DOHH2 (cell line): ENCODE results near the gene ALG3.

Experiments
- H3F3A ChIP-seq: fragments of 200-600 bp; sonication (generic), shearing (Covaris generic); 2 replicates; pipeline ENCODE4 v1.6.0; 2016; ENCODE audit warnings: antibody characterized with exemption, mild to moderate bottlenecking; ENCODE audit not compliant: control insufficient read depth, insufficient read depth
- H3K27ac ChIP-seq: fragments of 200-600 bp; sonication (generic); 2 replicates; pipeline ENCODE4 v1.5.1; 2014; ENCODE audit warnings: low read depth, mild to moderate bottlenecking, low read length, moderate library complexity
- H3K27me3 ChIP-seq: fragments of 200-600 bp; sonication (generic); 2 replicates; pipeline ENCODE4 v1.6.1; 2014; ENCODE audit warnings: mild to moderate bottlenecking, low read length, mixed read lengths; ENCODE audit not compliant: control insufficient read depth
- H3K36me3 ChIP-seq: fragments of 200-600 bp; sonication (generic); 2 replicates; pipeline ENCODE4 v1.6.1; 2014; ENCODE audit warnings: mild to moderate bottlenecking, low read length, moderate library complexity, mixed read lengths; ENCODE audit not compliant: control insufficient read depth
- H3K4me1 ChIP-seq: fragments of 200-600 bp; sonication (generic); 2 replicates; pipeline ENCODE4 v1.6.1; 2014; ENCODE audit warnings: mild to moderate bottlenecking, low read length, mixed read lengths; ENCODE audit not compliant: control insufficient read depth
- H3K4me2 ChIP-seq: fragments of 200-600 bp; sonication (generic); 2 replicates; pipeline ENCODE4 v1.6.0; 2014; ENCODE audit warnings: mild to moderate bottlenecking, low read length, moderate library complexity
- H3K4me3 ChIP-seq: fragments of 200-600 bp; sonication (generic); 2 replicates; pipeline ENCODE4 v1.5.1; 2014; ENCODE audit warnings: mild to moderate bottlenecking, low read length, mixed read lengths
- H3K79me2 ChIP-seq: fragments of 200-600 bp; sonication (generic); 2 replicates; pipeline ENCODE4 v1.6.1; 2014; ENCODE audit warnings: mild to moderate bottlenecking, low read length, mixed read lengths; ENCODE audit not compliant: control insufficient read depth
- H3K9me2 ChIP-seq: fragments of 200-600 bp; sonication (generic); replicated peaks from 2 replicates; pipeline ENCODE4 v1.6.1; 2014; ENCODE audit warnings: mild to moderate bottlenecking, low read length, mixed read lengths; ENCODE audit not compliant: control insufficient read depth
- H3K9me3 ChIP-seq: fragments of 200-600 bp; sonication (generic); 2 replicates; pipeline ENCODE4 v1.6.1; 2014; ENCODE audit warnings: antibody characterized with exemption, low read length, mixed read lengths; ENCODE audit not compliant: control insufficient read depth, insufficient read depth
- H4K20me1 ChIP-seq: fragments of 200-600 bp; sonication (generic); 2 replicates; pipeline ENCODE4 v1.6.0; 2014; ENCODE audit warnings: low read depth, mild to moderate bottlenecking, antibody characterized with exemption, low read length, moderate library complexity; ENCODE audit not compliant: control insufficient read depth, insufficient read depth
- EZH2phosphoT487 ChIP-seq: fragments of 200-600 bp; sonication (generic); IDR thresholded peaks from 2 replicates; pipeline ENCODE4 v1.6.1; 2017; ENCODE audit warnings: borderline replicate concordance, mild to moderate bottlenecking, antibody characterized with exemption, low read length, moderate library complexity, mixed read lengths
- TF ChIP-seq, protein P1 (sequence below): fragments of 200-600 bp; sonication (generic); IDR thresholded peaks from one replicate; pipeline ENCODE4 v1.5.1; 2014; ENCODE audit warnings: antibody characterized with exemption, mild to moderate bottlenecking, low read depth, low read length; ENCODE audit not compliant: poor library complexity, severe bottlenecking

Gene ALG3

GRCh38 chr3:184257083-184257915, 8.5 kb upstream of the ALG3 start:
- no peaks in the 10 kb centered on the region for H3K9me2 ChIP-seq
- H4K20me1 ChIP-seq: no peaks in the 10 kb centered on the region
- no peak overlapping the region for H3K4me2 ChIP-seq
- H3K4me1 ChIP-seq: peaks cover 13% of the 10 kb centered on the region; the same call in 1 of the 2 replicates
- H3K9me3 ChIP-seq: no peaks in the 10 kb centered on the region
- peaks cover 8% of the 10 kb centered on the region for H3K79me2 ChIP-seq
- TF ChIP-seq, protein P1, sequence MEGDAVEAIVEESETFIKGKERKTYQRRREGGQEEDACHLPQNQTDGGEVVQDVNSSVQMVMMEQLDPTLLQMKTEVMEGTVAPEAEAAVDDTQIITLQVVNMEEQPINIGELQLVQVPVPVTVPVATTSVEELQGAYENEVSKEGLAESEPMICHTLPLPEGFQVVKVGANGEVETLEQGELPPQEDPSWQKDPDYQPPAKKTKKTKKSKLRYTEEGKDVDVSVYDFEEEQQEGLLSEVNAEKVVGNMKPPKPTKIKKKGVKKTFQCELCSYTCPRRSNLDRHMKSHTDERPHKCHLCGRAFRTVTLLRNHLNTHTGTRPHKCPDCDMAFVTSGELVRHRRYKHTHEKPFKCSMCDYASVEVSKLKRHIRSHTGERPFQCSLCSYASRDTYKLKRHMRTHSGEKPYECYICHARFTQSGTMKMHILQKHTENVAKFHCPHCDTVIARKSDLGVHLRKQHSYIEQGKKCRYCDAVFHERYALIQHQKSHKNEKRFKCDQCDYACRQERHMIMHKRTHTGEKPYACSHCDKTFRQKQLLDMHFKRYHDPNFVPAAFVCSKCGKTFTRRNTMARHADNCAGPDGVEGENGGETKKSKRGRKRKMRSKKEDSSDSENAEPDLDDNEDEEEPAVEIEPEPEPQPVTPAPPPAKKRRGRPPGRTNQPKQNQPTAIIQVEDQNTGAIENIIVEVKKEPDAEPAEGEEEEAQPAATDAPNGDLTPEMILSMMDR: no peak
- no peak for TF ChIP-seq EZH2phosphoT487
- H3K27me3 ChIP-seq: peaks cover 20% of the 10 kb centered on the region
- no peaks in the 10 kb centered on the region for H3K36me3 ChIP-seq
- H3K4me3 ChIP-seq: no peak overlapping the region
- H3K27ac ChIP-seq: no peak overlapping the region
- no peaks in the 10 kb centered on the region; the same call in 1 of the 2 replicates for H3F3A ChIP-seq

- Histone ChIP-seq H4K20me1 (no peaks in the 10 kb centered on the region), H3K9me3 (no peaks in the 10 kb centered on the region), H3K4me3 (no peak overlapping the region), H3K79me2 (peaks cover 19% of the 10 kb centered on the region), H3K4me2 (no peak overlapping the region), H3K27me3 (peaks cover 5% of the 10 kb centered on the region), H3K4me1 (peaks cover under 1% of the 10 kb centered on the region; the same call in 1 of the 2 replicates), H3F3A (no peaks in the 10 kb centered on the region; the same call in 1 of the 2 replicates), H3K9me2 (no peaks in the 10 kb centered on the region), H3K36me3 (no peaks in the 10 kb centered on the region), H3K27ac (no peak overlapping the region)
- no peak for TF ChIP-seq EZH2phosphoT487
- TF ChIP-seq, protein P1: no peak
Observed at GRCh38 chr3:184255291-184256039, 6.7 kb upstream of the ALG3 start.

- Histone ChIP-seq H4K20me1 (no peaks in the 10 kb centered on the region), H3K79me2 (peaks cover 60% of the 10 kb centered on the region)
Observed at GRCh38 chr3:184250167-184250828, 1.5 kb upstream of the ALG3 start.

More at GRCh38 chr3:184250167-184250828, 1.5 kb upstream of the ALG3 start:
- Histone ChIP-seq H3K4me3 (peak overlapping the region; percentile 91), H3K27ac (peak overlapping the region; percentile 86), H3K36me3 (peaks cover 16% of the 10 kb centered on the region), H3K4me2 (peak overlapping the region; percentile 100), H3K4me1 (peaks cover 12% of the 10 kb centered on the region), H3K9me3 (no peaks in the 10 kb centered on the region), H3F3A (peaks cover 4% of the 10 kb centered on the region), H3K9me2 (no peaks in the 10 kb centered on the region), H3K27me3 (no peaks in the 10 kb centered on the region)
- TF ChIP-seq, protein P1: peak; percentile 92
- no peak for TF ChIP-seq EZH2phosphoT487
